OCI-LY7 (cell line): ENCODE results near the gene SRGAP3.

Source experiments
- CTCF ChIP-seq: fragments of 200-600 bp; sonication (generic); conservative IDR thresholded peaks from 2 replicates; pipeline ENCODE4 v1.5.1; 2014; ENCODE audit warnings: mild to moderate bottlenecking, antibody characterized with exemption, low read length, moderate library complexity, mixed read lengths
- EZH2phosphoT487 ChIP-seq: fragments of 200-600 bp; sonication (generic); IDR thresholded peaks from 2 replicates; pipeline ENCODE4 v1.6.1; 2018; ENCODE audit warnings: low read depth, borderline replicate concordance, mild to moderate bottlenecking, mixed run types, antibody characterized with exemption, low read length, moderate library complexity, mixed read lengths

GRCh38 chr3:8994226-8994625, 255.2 kb downstream of the SRGAP3 start:
- TF ChIP-seq CTCF = no peak
- TF ChIP-seq EZH2phosphoT487 = no peak
